GM12878 (cell line): ENCODE measurements around the gene CHIT1.

Source experiments
- EP300 ChIP-seq, 2 experiments: fragments of 150-350 bp in 1 of 2; IDR thresholded peaks; 2 replicates each; pipeline ENCODE4 v1.6.1; 2011 to 2012; ENCODE audit warnings: low read depth in 2 of 2, low read length in 2 of 2, borderline replicate concordance in 1 of 2, improper control_type of control experiment in 1 of 2, inconsistent platforms in 1 of 2; ENCODE audit not compliant: control insufficient read depth in 1 of 2
- TAF1 ChIP-seq: IDR thresholded peaks from 2 replicates; pipeline ENCODE4 v1.6.1; 2011; ENCODE audit warnings: mild to moderate bottlenecking, low read depth, low read length, borderline replicate concordance
- TF ChIP-seq, protein P1 (sequence below), 3 experiments: IDR thresholded peaks in 2 of 3; conservative IDR thresholded peaks in 1 of 3; 2 replicates each; pipeline ENCODE4 v1.5.1; 2011; ENCODE audit warnings: low read depth in 3 of 3, low read length in 3 of 3, mild to moderate bottlenecking in 3 of 3, control low read depth in 2 of 3, moderate library complexity in 2 of 3, inconsistent platforms in 1 of 3, mixed read lengths in 1 of 3; ENCODE audit not compliant: control insufficient read depth in 2 of 3, insufficient read depth in 1 of 3; ENCODE audit errors: extremely low read depth in 1 of 3

DNA sequence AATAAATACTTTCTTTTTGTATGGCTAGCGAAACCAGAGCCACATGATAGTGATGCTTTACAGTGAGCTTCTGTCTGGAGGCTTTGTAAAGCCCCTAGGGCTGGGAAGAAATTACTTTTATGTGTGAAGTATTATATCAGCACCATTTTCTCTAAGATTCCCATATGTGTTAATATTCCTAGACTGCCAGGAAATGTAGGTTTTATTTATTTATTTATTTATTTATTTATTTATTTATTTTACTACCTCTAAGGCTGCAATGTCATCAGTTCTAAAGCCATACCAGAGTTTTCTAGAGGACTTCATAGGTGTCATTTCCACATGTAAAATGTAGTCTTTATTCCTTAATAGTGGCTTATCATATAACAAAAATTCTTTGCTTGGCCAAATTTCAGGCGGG, 38.5 kb downstream of the CHIT1 start:
- TF ChIP-seq TAF1 (no peak), EP300 (IDR thresholded peaks at IDR 0.05; ENCODE audit: borderline replicate concordance in 1 of 2, control insufficient read depth in 1 of 2, low read depth in 2 of 2, low read length in 2 of 2) (no peak)
- TF ChIP-seq, protein P1, sequence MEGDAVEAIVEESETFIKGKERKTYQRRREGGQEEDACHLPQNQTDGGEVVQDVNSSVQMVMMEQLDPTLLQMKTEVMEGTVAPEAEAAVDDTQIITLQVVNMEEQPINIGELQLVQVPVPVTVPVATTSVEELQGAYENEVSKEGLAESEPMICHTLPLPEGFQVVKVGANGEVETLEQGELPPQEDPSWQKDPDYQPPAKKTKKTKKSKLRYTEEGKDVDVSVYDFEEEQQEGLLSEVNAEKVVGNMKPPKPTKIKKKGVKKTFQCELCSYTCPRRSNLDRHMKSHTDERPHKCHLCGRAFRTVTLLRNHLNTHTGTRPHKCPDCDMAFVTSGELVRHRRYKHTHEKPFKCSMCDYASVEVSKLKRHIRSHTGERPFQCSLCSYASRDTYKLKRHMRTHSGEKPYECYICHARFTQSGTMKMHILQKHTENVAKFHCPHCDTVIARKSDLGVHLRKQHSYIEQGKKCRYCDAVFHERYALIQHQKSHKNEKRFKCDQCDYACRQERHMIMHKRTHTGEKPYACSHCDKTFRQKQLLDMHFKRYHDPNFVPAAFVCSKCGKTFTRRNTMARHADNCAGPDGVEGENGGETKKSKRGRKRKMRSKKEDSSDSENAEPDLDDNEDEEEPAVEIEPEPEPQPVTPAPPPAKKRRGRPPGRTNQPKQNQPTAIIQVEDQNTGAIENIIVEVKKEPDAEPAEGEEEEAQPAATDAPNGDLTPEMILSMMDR (IDR thresholded peaks at IDR 0.05 in 2 of 3, conservative IDR thresholded peaks at IDR 0.05 in 1 of 3; ENCODE audit: control insufficient read depth in 2 of 3, extremely low read depth in 1 of 3, insufficient read depth in 1 of 3, low read depth in 3 of 3, low read length in 3 of 3): no peak
